ENCODE results near the gene TENM3.

TENM3 gene

GRCh38 chr4:182628544-182628943 is 385.3 kb downstream of the TENM3 start:
- no peak overlapping the region for H3K27ac ChIP-seq (ENCODE audit: low read depth, low read length)
- H3K36me3 ChIP-seq (ENCODE audit: control insufficient read depth in 1 of 2, insufficient read depth in 2 of 2, low read length in 2 of 2): no peaks in the 10 kb centered on the region
- H3K9ac ChIP-seq (ENCODE audit: low read depth in 1 of 2, low read length in 2 of 2): no peak overlapping the region
- H3K4me3 ChIP-seq (ENCODE audit: low read depth in 1 of 2, low read length in 2 of 2): no peak overlapping the region
- no peaks in the 10 kb centered on the region for H3K4me1 ChIP-seq (ENCODE audit: control insufficient read depth in 1 of 2, insufficient read depth in 2 of 2, low read length in 2 of 2)
- H3K9me3 ChIP-seq (ENCODE audit: control insufficient read depth in 1 of 2, low read length in 2 of 2): no peaks in the 10 kb centered on the region
- H3K27me3 ChIP-seq (ENCODE audit: control insufficient read depth in 1 of 2, insufficient read depth in 2 of 2, low read length in 2 of 2): no peaks in the 10 kb centered on the region

- Histone ChIP-seq H3K36me3 (ENCODE audit: control insufficient read depth in 1 of 2, insufficient read depth in 2 of 2, low read length in 2 of 2) (no peaks in the 10 kb centered on the region), H3K27me3 (ENCODE audit: control insufficient read depth in 1 of 2, insufficient read depth in 2 of 2, low read length in 2 of 2) (no peaks in the 10 kb centered on the region), H3K4me3 (ENCODE audit: low read depth in 1 of 2, low read length in 2 of 2) (no peak overlapping the region), H3K9me3 (ENCODE audit: control insufficient read depth in 1 of 2, low read length in 2 of 2) (no peaks in the 10 kb centered on the region), H3K4me1 (ENCODE audit: control insufficient read depth in 1 of 2, insufficient read depth in 2 of 2, low read length in 2 of 2) (no peaks in the 10 kb centered on the region), H3K27ac (ENCODE audit: low read depth, low read length) (no peak overlapping the region), H3K9ac (ENCODE audit: low read depth in 1 of 2, low read length in 2 of 2) (no peak overlapping the region)
Observed at GRCh38 chr4:182629096-182629495, 385.9 kb downstream of the TENM3 start.

- H3K4me3 ChIP-seq (ENCODE audit: low read depth in 1 of 2, low read length in 2 of 2): no peak overlapping the region
- no peak overlapping the region for H3K9ac ChIP-seq (ENCODE audit: low read depth in 1 of 2, low read length in 2 of 2)
- no peaks in the 10 kb centered on the region for H3K9me3 ChIP-seq (ENCODE audit: control insufficient read depth in 1 of 2, low read length in 2 of 2)
- no peak overlapping the region for H3K27ac ChIP-seq (ENCODE audit: low read depth, low read length)
- H3K36me3 ChIP-seq (ENCODE audit: control insufficient read depth in 1 of 2, insufficient read depth in 2 of 2, low read length in 2 of 2): no peaks in the 10 kb centered on the region
- H3K4me1 ChIP-seq (ENCODE audit: control insufficient read depth in 1 of 2, insufficient read depth in 2 of 2, low read length in 2 of 2): no peaks in the 10 kb centered on the region
- no peaks in the 10 kb centered on the region for H3K27me3 ChIP-seq (ENCODE audit: control insufficient read depth in 1 of 2, insufficient read depth in 2 of 2, low read length in 2 of 2)
Observed at GRCh38 chr4:182640491-182640890, 397.3 kb downstream of the TENM3 start.

- Histone ChIP-seq H3K27me3 (ENCODE audit: control insufficient read depth in 1 of 2, insufficient read depth in 2 of 2, low read length in 2 of 2) (no peaks in the 10 kb centered on the region), H3K9me3 (ENCODE audit: control insufficient read depth in 1 of 2, low read length in 2 of 2) (no peaks in the 10 kb centered on the region), H3K27ac (ENCODE audit: low read depth, low read length) (no peak overlapping the region), H3K4me1 (ENCODE audit: control insufficient read depth in 1 of 2, insufficient read depth in 2 of 2, low read length in 2 of 2) (no peaks in the 10 kb centered on the region), H3K9ac (ENCODE audit: low read depth in 1 of 2, low read length in 2 of 2) (no peak overlapping the region), H3K36me3 (ENCODE audit: control insufficient read depth in 1 of 2, insufficient read depth in 2 of 2, low read length in 2 of 2) (no peaks in the 10 kb centered on the region), H3K4me3 (ENCODE audit: low read depth in 1 of 2, low read length in 2 of 2) (no peak overlapping the region)
Observed at GRCh38 chr4:182640932-182641331, 397.7 kb downstream of the TENM3 start.

GRCh38 chr4:182642831-182643230 is 399.6 kb downstream of the TENM3 start:
- H3K27ac ChIP-seq (ENCODE audit: low read depth, low read length): no peak overlapping the region

GRCh38 chr4:182643801-182644682 is 400.8 kb downstream of the TENM3 start:
- Histone ChIP-seq H3K27ac (ENCODE audit: low read depth, low read length) (no peak overlapping the region), H3K9ac (ENCODE audit: low read depth in 1 of 2, low read length in 2 of 2) (no peak overlapping the region), H3K4me3 (ENCODE audit: low read depth in 1 of 2, low read length in 2 of 2) (no peak overlapping the region), H3K36me3 (ENCODE audit: control insufficient read depth in 1 of 2, insufficient read depth in 2 of 2, low read length in 2 of 2) (no peaks in the 10 kb centered on the region), H3K9me3 (ENCODE audit: control insufficient read depth in 1 of 2, low read length in 2 of 2) (no peaks in the 10 kb centered on the region), H3K27me3 (ENCODE audit: control insufficient read depth in 1 of 2, insufficient read depth in 2 of 2, low read length in 2 of 2) (no peaks in the 10 kb centered on the region), H3K4me1 (ENCODE audit: control insufficient read depth in 1 of 2, insufficient read depth in 2 of 2, low read length in 2 of 2) (no peaks in the 10 kb centered on the region)

More at GRCh38 chr4:182642831-182643230, 399.6 kb downstream of the TENM3 start:
- Histone ChIP-seq H3K36me3 (ENCODE audit: control insufficient read depth in 1 of 2, insufficient read depth in 2 of 2, low read length in 2 of 2) (no peaks in the 10 kb centered on the region), H3K9me3 (ENCODE audit: control insufficient read depth in 1 of 2, low read length in 2 of 2) (no peaks in the 10 kb centered on the region), H3K9ac (ENCODE audit: low read depth in 1 of 2, low read length in 2 of 2) (no peak overlapping the region), H3K4me3 (ENCODE audit: low read depth in 1 of 2, low read length in 2 of 2) (no peak overlapping the region), H3K27me3 (ENCODE audit: control insufficient read depth in 1 of 2, insufficient read depth in 2 of 2, low read length in 2 of 2) (no peaks in the 10 kb centered on the region), H3K4me1 (ENCODE audit: control insufficient read depth in 1 of 2, insufficient read depth in 2 of 2, low read length in 2 of 2) (no peaks in the 10 kb centered on the region)

GRCh38 chr4:182644683-182645050 is 401.5 kb downstream of the TENM3 start:
- Histone ChIP-seq H3K9me3 (ENCODE audit: control insufficient read depth in 1 of 2, low read length in 2 of 2) (no peaks in the 10 kb centered on the region), H3K27me3 (ENCODE audit: control insufficient read depth in 1 of 2, insufficient read depth in 2 of 2, low read length in 2 of 2) (no peaks in the 10 kb centered on the region), H3K4me1 (ENCODE audit: control insufficient read depth in 1 of 2, insufficient read depth in 2 of 2, low read length in 2 of 2) (no peaks in the 10 kb centered on the region), H3K27ac (ENCODE audit: low read depth, low read length) (no peak overlapping the region), H3K4me3 (ENCODE audit: low read depth in 1 of 2, low read length in 2 of 2) (no peak overlapping the region), H3K36me3 (ENCODE audit: control insufficient read depth in 1 of 2, insufficient read depth in 2 of 2, low read length in 2 of 2) (no peaks in the 10 kb centered on the region), H3K9ac (ENCODE audit: low read depth in 1 of 2, low read length in 2 of 2) (no peak overlapping the region)

- H3K9me3 ChIP-seq (ENCODE audit: control insufficient read depth in 1 of 2, low read length in 2 of 2): no peaks in the 10 kb centered on the region
- H3K4me1 ChIP-seq (ENCODE audit: control insufficient read depth in 1 of 2, insufficient read depth in 2 of 2, low read length in 2 of 2): no peaks in the 10 kb centered on the region
- no peak overlapping the region for H3K27ac ChIP-seq (ENCODE audit: low read depth, low read length)
- no peak overlapping the region for H3K4me3 ChIP-seq (ENCODE audit: low read depth in 1 of 2, low read length in 2 of 2)
- no peak overlapping the region for H3K9ac ChIP-seq (ENCODE audit: low read depth in 1 of 2, low read length in 2 of 2)
- H3K27me3 ChIP-seq (ENCODE audit: control insufficient read depth in 1 of 2, insufficient read depth in 2 of 2, low read length in 2 of 2): no peaks in the 10 kb centered on the region
- H3K36me3 ChIP-seq (ENCODE audit: control insufficient read depth in 1 of 2, insufficient read depth in 2 of 2, low read length in 2 of 2): no peaks in the 10 kb centered on the region
Observed at GRCh38 chr4:182645511-182645910, 402.3 kb downstream of the TENM3 start.

GRCh38 chr4:182647646-182648300 is 404.6 kb downstream of the TENM3 start:
- no peak overlapping the region for H3K9ac ChIP-seq (ENCODE audit: low read depth in 1 of 2, low read length in 2 of 2)
- no peaks in the 10 kb centered on the region for H3K9me3 ChIP-seq (ENCODE audit: control insufficient read depth in 1 of 2, low read length in 2 of 2)
- H3K27me3 ChIP-seq (ENCODE audit: control insufficient read depth in 1 of 2, insufficient read depth in 2 of 2, low read length in 2 of 2): no peaks in the 10 kb centered on the region
- H3K27ac ChIP-seq (ENCODE audit: low read depth, low read length): no peak overlapping the region
- no peaks in the 10 kb centered on the region for H3K4me1 ChIP-seq (ENCODE audit: control insufficient read depth in 1 of 2, insufficient read depth in 2 of 2, low read length in 2 of 2)
- no peak overlapping the region for H3K4me3 ChIP-seq (ENCODE audit: low read depth in 1 of 2, low read length in 2 of 2)
- H3K36me3 ChIP-seq (ENCODE audit: control insufficient read depth in 1 of 2, insufficient read depth in 2 of 2, low read length in 2 of 2): no peaks in the 10 kb centered on the region

- H3K4me1 ChIP-seq (ENCODE audit: control insufficient read depth in 1 of 2, insufficient read depth in 2 of 2, low read length in 2 of 2): no peaks in the 10 kb centered on the region
- H3K27me3 ChIP-seq (ENCODE audit: control insufficient read depth in 1 of 2, insufficient read depth in 2 of 2, low read length in 2 of 2): no peaks in the 10 kb centered on the region
- no peak overlapping the region for H3K27ac ChIP-seq (ENCODE audit: low read depth, low read length)
- no peak overlapping the region for H3K9ac ChIP-seq (ENCODE audit: low read depth in 1 of 2, low read length in 2 of 2)
- no peaks in the 10 kb centered on the region for H3K9me3 ChIP-seq (ENCODE audit: control insufficient read depth in 1 of 2, low read length in 2 of 2)
- H3K4me3 ChIP-seq (ENCODE audit: low read depth in 1 of 2, low read length in 2 of 2): no peak overlapping the region
- H3K36me3 ChIP-seq (ENCODE audit: control insufficient read depth in 1 of 2, insufficient read depth in 2 of 2, low read length in 2 of 2): no peaks in the 10 kb centered on the region
Observed at GRCh38 chr4:182648766-182649165, 405.6 kb downstream of the TENM3 start.
